AG04449 (cell line): Measurements from ENCODE around the gene POU6F2.
A peak's percentile ranks its signal among the peaks of the same experiment; 100 is the strongest.

Experiments
- CTCF ChIA-PET: fragments of 350-600 bp; formaldehyde crosslinking; extraction: SDS; loops from one replicate; lab custom pipeline; 2021; ENCODE audit warnings: antibody characterized with exemption; lab: Yijun Ruan, JAX
- POLR2A ChIA-PET: fragments of 400-600, 350-600 bp; formaldehyde crosslinking; extraction: SDS; loops from one replicate; lab custom pipeline; 2020; ENCODE audit warnings: antibody characterized with exemption, inconsistent platforms; lab: Yijun Ruan, JAX
- DNase-seq: peaks from one replicate; pipeline ENCODE4 v3.0.0-alpha.2; 2010; ENCODE audit warnings: low read depth, low spot score
- H3K4me3 ChIP-seq: 2 replicates; pipeline ENCODE4 v1.5.1; 2011; ENCODE audit warnings: low read depth, mild to moderate bottlenecking, control low read depth, low read length
- CTCF ChIP-seq: IDR thresholded peaks from one replicate; pipeline ENCODE4 v1.5.1; 2011; ENCODE audit warnings: mild to moderate bottlenecking, moderate library complexity, low read length, control low read depth, inconsistent platforms; ENCODE audit not compliant: insufficient read depth; ENCODE audit errors: missing control alignments

POU6F2 gene

GRCh38 chr7:39501358-39501757 lies 523.6 kb downstream of the POU6F2 start:
- CTCF ChIA-PET: no interaction called here
- DNase-seq: no peak
- no peak for TF ChIP-seq CTCF
- H3K4me3 ChIP-seq: no peak overlapping the region
- POLR2A ChIA-PET: no interaction called here

GRCh38 chr7:39504963-39505362 lies 527.3 kb downstream of the POU6F2 start:
- ChIA-PET POLR2A (no interaction called here), CTCF (no interaction called here)
- H3K4me3 ChIP-seq: no peak overlapping the region
- DNase-seq: peak; percentile 7
- no peak for TF ChIP-seq CTCF

GRCh38 chr7:39507866-39508551 lies 530.3 kb downstream of the POU6F2 start:
- TF ChIP-seq CTCF: no peak
- DNase-seq: no peak
- POLR2A ChIA-PET: no interaction called here
- H3K4me3 ChIP-seq: no peak overlapping the region
- CTCF ChIA-PET: no interaction called here

- H3K4me3 ChIP-seq: no peak overlapping the region
- TF ChIP-seq CTCF: no peak
- CTCF ChIA-PET: interaction anchor here (1.2 to 1.3 kb wide), 2 partner anchors 10 to 55 kb away, joined by 3 to 5 read pairs; no protein-coding TSS in a partner anchor
- POLR2A ChIA-PET: no interaction called here
- DNase-seq: no peak
Measured at GRCh38 chr7:39509436-39509835, 531.7 kb downstream of the POU6F2 start.

GRCh38 chr7:39509912-39510311 lies 532.2 kb downstream of the POU6F2 start:
- CTCF ChIA-PET: interaction anchor here (1.2 to 1.3 kb wide), 2 partner anchors 9 to 56 kb away, joined by 3 to 5 read pairs; no protein-coding TSS in a partner anchor
- DNase-seq: no peak
- no peak overlapping the region for H3K4me3 ChIP-seq
- no peak for TF ChIP-seq CTCF
- POLR2A ChIA-PET: no interaction called here

- ChIA-PET CTCF (interaction anchor here (0.7 to 1.2 kb wide), 4 partner anchors 8 to 22 kb away, joined by 3 to 6 read pairs (median 3); no protein-coding TSS in a partner anchor), POLR2A (no interaction called here)
- no peak for TF ChIP-seq CTCF
- H3K4me3 ChIP-seq: no peak overlapping the region
- peak; percentile 23 for DNase-seq
Measured at GRCh38 chr7:39510864-39511354, 533.2 kb downstream of the POU6F2 start.
